Occipital lobe (tissue), 2 donors: ENCODE measurements around the gene TSPAN2. TPM values are rescaled to one million over a fixed set of nuclear protein-coding genes. Genes with fewer than 3 reads are reported as not detected.

Source experiments
- DNase-seq: peaks from one replicate; lab custom pipeline; 2025; lab: John Stamatoyannopoulos, UW
- total RNA-seq: library from RNA; depleted of rRNA; stranded (reverse); fragments of >200 nt; gene quantifications from one replicate; pipeline ENCODE4 v1.2.3, GENCODE V29; 2014

TSPAN2 gene
- 28.5 TPM for total RNA-seq

DNA sequence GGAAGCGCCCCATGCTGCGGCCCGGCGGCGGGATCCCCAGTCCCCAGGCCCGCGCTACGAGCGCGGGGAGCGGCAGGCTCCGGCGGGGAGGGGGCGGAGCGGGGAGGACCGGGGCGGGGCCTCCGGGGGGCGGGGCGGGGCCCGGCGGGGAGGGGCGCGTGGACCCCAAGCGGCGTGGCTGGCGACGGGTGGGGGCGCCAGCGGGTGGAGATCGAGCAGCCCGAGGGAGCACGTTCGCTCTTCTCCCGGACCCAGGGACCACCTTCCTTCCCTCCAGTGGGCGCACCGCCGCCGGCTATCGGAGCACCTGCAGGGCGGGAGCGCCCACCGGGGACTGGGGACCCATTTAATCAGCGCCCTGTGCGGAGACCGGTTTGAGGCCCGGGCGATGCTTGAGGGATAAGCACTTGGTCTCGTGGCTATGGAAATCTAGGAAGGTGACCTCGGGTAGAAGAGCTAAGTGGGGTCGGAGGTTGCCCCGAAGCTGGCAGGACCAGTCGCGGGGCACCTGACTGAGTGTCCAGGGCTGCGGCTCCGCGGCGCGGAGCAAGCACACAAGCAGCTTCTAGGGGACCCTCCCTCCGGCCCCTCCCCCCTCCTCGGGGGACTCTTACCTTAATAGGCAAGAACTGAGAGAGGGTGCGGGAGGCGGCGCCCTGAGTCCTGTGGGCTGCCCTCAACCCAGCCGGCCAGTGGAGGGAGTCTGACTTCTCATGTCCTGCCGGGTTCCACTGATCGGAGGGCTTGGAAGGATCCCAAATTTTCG, at the start of gene TSPAN2:
Gene TSPAN2, minus strand, starts transcription at position 84 of the 766 bp plus-strand sequence. Its CDS starts 71 bp downstream, at position 13.
- no peak for DNase-seq

DNA sequence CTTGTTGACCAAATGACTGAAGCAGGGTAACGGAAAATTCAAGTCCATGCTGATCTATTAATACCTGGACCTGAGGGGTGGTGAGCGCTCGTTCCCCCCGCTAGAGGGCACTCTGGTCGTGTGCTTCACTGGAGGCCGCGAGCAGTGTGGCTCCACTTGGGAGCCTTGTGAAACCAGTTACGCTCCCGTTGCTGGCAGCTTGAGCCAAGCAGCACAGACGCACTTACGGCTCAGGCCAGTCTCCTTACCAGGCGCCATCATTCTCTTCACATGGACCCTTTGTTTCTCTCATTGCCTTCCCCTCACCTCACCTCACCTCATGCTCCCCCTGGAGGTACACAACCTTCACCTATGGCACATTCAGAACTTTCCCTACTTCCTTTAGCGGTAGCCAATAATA, 49.7 kb upstream of the TSPAN2 start:
- peak; percentile 59 for DNase-seq

- DNase-seq: no peak
Observed at GRCh38 chr1:115138271-115138670, 49.0 kb upstream of the TSPAN2 start.

GRCh38 chr1:115137191-115137590, 47.9 kb upstream of the TSPAN2 start:
- no peak for DNase-seq

- no peak for DNase-seq
Observed at GRCh38 chr1:115136706-115137105, 47.4 kb upstream of the TSPAN2 start.

DNA sequence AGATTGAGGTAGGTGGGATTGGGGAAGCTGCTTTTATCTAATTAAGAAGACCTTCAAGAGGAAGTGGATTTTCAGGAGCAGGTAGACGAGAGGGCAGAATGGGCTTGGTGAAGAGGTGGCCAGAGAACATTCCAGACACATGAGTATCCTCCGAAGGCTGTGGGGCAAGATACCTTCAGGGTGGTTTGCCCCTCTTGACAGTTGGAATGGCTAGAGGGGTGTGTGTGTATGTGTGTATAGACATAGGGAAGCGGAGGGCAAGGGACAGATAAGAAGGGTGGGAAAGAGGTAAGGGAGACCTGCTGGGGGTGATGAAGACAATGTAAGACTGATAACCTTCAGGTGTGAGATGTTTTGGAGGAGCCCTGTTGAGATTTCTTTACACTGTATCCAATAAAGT, 46.8 kb upstream of the TSPAN2 start:
- DNase-seq: no peak

DNA sequence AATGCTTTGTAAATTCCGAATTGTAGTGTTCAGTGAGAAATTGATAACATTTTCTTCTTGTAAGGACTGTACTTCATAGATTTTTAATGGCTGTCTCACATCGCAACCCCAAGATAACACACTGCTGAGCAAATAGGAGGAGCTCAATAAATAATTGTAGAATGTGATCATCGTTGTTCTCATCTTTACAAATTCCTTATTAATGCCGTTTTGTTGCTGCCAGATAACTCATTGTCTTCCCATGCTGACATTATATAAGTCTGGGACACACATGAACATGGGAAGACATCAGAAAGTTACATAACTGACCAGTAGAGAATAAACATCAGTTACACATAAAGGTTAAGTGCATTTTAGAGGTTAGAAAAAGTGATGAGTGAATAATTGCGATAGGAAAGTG, 46.4 kb upstream of the TSPAN2 start:
- no peak for DNase-seq

DNA sequence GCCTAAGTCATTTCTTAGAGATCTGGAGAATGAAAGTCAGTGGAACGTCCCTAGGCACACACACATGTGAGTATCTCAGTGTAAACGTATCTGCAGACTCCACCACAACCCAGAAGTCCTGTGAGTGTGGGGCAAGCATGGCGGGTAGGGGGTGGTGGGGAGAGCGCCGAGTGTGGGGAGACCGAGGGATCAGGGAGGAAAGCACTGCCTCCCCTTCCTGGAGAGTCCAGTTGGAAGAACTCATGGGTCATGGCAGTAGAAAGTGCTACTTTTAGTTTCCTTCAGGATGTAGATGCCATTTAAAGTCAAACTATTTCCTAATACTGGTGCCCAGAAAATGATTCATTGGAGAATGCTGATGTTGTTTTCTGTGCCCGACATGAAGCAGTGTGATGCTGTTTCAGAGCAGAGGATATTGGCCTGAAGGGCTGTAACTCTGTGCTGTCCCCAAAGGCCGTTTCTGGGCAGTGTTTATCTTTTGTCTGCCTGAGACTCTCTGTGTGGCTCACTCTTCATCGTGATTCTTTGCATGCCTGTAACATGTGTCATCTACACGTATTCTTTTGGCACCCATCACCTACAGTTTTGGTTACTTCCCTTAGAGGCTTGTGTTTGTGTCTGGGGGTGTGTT, 45.7 kb upstream of the TSPAN2 start:
- DNase-seq: no peak

DNA sequence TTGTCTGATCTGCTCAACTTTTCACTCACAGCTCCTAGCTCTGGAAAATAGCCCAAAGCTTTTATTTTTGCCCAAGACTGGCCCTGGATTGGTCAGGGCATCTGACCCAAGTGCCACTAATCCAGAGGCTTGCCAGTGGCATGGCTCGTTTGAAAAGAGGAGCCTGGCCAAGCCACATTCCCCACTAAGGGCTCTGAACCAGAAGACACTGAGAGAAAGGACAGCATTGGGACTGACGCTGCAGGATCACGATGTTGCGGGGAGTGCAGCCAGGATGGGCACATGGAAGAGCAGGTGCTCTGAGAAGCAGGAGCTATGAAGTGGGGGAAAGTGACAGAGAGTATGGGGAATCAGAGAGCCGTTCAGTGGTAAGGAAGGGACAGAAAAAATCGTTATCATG, 44.9 kb upstream of the TSPAN2 start:
- no peak for DNase-seq

DNA sequence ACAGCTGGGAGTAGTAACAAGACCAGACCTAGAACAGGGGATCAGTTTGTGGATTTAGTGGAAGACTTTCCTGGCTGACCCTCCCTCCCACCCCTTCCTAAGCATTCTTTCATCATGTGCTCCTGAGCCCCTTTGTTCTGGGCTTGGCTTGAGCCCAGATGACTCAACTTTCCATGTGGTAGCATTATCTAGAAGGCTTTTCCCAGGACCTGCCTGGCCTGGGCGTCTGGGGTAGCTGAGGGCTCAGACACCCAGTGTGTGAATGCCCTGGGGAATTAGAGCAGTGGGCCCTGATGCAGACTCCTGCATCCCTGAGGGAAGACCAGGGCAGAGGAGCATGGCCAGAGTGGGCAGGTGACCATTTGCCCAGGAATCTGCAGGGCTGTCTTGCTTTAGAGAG, 44.1 kb upstream of the TSPAN2 start:
- no peak for DNase-seq

DNA sequence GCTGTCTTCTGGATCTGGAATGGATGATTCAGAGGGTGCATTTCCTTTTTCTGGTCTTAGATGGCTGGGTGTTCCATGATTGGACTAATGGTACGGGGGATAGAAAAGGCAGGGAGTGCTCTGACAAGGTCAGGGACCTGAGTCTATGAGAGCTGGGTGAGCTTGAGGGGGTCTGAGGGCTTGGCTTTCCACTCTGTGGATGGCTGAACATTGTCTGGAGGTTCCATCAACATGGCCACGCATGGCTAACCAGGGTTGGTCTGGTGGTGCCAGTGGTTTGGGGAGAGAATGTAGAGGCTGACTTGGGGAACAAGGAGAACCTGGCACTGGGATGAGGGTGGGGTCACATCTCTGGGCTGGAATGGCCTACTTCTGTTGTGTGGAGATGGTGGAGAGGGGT, 41.5 kb upstream of the TSPAN2 start:
- DNase-seq: no peak

GRCh38 chr1:115129071-115129640, 39.9 kb upstream of the TSPAN2 start:
- no peak for DNase-seq

GRCh38 chr1:115127539-115127938, 38.2 kb upstream of the TSPAN2 start:
- no peak for DNase-seq

DNA sequence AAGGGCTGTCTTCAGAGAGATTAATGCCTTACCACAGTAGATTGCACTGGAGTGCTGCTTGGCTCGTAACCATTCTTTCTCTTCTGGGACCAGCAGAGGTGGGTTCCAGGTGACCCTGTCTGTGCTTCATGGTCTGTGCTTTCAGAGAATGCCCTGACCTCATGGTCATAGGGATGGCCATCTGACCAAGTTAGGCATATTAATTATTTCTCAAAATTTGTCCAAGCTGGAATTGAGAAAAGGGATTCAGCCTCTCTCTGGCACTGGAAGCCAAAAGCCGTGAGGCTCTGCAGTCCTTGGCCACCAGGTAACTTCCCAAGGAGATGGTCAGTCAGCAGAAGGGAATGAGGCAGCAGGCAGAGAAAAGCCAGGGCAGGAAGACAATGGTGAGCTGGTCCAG, 37.2 kb upstream of the TSPAN2 start:
- no peak for DNase-seq

DNA sequence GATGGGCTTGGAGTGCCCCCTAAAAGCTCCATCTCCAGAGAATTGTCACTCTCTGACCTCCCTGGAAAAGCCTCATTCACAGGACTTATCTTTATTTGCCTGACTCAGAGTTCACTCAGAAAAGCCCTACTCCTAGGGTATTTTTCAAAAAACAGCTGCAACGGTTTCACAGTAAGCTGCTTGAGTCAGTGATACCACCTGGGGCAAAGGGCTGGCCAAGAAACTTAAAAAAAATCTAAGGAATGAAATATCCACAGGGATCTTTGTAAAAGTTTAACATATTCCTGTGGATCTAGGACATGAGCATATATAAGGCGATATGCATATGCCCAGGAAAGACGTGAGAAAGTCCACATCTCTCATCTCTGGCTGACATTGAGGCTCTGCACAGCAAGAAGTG, 33.8 kb upstream of the TSPAN2 start:
- no peak for DNase-seq

- DNase-seq: no peak
Observed at GRCh38 chr1:115121793-115122192, 32.5 kb upstream of the TSPAN2 start.

DNA sequence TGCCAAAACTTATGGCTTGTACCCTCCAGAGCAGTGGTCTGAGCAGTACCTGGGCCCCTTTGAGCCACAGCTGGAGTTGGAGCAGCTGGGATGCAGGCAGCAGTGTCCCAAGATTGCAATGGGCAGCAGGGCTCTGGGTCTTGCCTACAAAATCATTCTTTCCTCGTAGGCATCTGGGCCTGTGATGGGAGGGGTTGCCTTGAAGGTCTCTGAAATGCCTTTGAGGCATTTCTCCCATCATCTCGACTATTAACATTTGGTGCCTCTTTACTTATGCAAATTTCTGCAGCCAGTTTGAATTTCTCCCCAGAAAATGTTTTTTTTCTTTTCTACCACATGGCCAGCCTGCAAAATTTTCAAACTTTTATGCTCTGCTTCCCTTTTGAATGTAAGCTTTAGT, 31.0 kb upstream of the TSPAN2 start:
- no peak for DNase-seq

GRCh38 chr1:115118611-115119010, 29.3 kb upstream of the TSPAN2 start:
- no peak for DNase-seq

DNA sequence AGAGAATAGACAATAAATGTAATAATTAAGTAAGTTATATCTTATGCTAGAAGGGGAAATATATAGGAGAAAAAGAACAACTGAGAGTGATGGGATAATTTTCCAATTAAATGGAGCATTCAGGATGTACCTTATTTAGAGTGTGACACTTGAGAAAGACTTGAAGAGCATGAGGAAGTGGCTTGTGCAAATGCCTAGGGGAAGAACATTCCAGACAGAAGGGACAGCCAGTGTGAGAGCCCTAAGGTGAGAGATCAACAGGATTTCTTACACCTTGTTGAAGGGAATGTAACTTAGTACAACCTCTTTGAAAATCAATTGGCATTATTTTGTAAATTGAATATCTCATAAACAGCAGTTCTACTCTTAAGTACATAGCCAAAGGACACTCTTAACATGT, 28.8 kb upstream of the TSPAN2 start:
- no peak for DNase-seq

- no peak for DNase-seq
Observed at GRCh38 chr1:115117298-115117697, 28.0 kb upstream of the TSPAN2 start.

- no peak for DNase-seq
Observed at GRCh38 chr1:115116512-115116911, 27.2 kb upstream of the TSPAN2 start.

DNA sequence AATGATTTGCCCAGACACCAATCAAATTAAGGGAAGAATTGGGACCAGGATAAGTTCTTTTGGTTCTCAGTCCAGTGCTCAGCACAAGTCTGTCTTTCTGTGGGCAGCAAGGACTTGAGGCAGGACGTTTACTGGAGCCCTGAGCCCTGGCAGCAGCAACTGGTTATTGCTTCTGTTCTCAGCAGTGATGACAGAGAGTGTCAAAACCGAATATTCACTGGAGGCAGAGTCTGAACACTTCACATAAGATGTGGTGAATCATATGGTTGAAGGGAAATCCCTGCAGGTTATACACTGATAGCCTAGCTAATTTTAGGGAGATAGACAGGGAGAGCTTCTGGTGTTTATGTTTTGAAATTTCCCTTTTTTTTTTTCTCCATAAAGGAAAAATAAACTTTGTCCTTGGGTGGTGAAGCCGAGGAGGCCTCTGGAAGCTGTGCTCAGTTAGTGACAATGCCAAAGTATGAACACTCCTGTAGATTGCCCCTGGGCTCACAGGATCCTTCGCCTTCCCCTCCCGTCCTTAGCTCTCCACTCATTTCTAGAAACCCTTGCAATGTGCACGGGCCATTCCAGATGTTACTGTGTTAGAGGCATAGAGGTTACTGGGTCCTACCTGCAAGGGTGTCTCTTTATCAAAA, 26.3 kb upstream of the TSPAN2 start:
- DNase-seq: no peak
